ENCODE results near the gene ESF1.
"Not testable (repeated sequence)": the region's sequence is repeated elsewhere in the genome, so short reads cannot be mapped to it uniquely, and the experiment has no call there.

The ESF1 gene

DNA sequence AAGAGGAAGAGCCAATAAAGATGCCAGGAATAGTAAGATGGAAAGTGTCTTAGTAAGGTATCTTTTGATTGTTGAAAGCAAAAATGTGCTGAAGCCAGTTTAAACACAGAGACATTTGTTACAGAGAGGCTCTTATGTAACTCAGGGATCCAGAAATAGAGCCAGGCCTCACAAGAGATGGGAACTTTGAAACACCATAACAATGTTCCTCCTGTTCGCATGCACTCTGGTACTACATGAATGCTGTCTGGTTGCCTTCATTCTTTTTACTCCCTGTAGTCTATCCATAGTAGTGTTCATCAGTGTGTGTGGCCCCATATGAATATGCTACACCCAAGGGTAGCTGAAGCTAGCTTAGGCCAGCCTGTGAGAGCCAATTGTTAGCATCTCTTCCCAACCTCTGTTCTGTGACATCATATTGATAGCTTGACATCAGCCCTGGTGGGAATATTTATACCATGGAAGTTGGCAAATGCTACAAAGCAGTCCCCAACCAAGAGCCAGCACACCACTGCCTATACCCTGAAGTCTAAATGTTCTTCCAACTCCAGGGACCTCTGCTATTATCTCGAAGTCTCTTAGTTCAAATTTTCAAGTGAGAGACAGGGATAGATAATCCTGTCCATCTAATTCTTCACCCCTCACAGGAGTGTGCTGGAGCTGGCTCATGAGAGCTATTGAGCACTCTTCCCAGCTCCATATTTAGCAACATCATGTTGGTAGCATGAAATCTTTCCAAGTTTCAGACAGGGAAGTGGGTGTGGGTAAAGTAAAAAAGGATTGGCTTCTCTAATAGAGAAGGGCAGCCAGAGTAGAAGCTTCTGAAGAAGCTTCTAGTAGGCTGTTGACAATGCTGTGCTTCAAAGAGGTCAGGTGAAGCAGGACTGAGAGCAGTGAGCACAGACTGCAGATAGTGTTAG lies 7.1 kb upstream of the ESF1 start:
- FAIRE-seq (no peak), DNase-seq (ENCODE audit: insufficient read length, low spot score) (no peak)

DNA sequence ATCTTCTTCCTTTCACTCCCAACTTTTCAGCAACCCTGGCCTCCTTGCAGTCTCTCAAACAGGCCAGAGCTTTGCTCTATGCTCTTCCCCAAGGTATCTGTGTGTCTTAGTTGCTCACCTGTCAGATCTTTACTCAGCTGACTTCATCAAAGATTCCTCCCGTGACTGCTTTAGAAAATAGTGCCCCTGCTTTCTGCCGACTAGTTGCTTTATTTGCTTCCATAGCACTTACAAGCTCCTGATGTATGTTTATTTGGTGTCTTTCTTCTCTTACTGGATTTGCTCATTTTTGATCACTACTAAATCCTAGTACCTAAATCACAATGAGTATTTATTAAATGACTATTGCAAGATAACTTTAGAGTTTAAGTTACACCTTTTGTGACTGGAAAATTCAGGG lies 6.0 kb upstream of the ESF1 start:
- DNase-seq (ENCODE audit: insufficient read length, low spot score): no peak
- no peak for FAIRE-seq

DNA sequence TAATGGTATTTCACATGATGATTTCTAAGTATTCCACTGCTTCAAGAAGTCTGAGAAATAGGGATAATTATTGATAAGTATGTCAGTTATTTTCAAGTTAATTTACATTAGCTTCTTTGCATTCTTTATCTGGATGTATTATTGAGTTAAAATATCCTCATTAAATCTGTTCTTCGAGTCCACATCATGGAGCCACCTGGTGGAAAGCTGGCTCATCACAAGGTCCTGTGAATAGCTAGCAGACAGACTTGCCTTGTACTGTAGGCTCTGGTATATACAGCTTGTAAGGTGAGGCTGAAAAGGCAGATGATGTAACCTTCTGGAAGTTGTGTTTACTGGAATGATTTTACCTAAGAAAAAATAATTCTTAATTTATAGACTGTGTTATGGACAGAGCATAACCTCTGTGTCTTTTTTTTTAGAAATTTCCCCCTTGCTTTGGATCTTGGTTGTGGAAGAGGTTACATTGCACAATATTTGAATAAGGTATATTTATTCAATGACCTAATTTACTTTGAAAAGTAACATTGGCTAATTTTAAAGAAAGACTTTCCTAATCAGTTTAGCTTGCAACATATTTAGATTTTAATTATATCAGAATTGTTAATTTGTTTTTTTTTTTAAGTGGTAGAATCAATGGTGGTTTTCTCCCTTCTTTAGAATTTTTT lies 3.6 kb upstream of the ESF1 start:
- DNase-seq (ENCODE audit: insufficient read length, low spot score): peak; percentile 42
- FAIRE-seq: no peak

DNA sequence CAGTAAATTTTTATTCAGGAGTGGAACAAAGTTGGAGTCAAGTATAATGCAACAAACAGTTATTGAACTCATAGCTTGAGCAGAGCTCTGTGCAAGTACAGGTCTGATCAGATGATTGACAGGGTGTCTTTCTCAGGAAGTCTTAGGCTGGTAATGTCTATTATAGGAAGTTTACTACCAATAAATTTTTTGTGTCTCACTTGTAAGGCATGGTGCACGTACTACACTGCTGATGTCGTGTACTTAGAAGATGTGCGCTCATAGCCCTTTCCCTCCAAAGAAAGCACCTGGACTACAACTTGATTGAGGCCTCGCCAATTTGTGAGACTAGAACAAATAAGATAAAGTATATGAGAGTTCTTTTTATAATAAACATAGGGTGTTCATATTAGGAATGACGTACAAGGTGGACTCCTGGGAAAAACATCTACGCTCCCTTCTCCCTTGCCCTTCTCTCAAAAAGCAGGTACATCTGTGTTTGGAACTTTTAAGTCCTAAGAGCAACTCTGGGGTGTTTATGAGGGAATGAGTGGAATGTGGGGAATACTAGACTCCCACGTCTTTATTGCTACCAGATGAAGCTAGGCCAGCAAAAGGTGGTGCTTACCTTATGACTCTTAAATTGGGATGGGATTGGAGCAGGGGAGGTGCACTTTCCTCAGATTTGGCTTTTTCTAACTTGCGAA lies 1.6 kb upstream of the ESF1 start:
- DNase-seq (ENCODE audit: insufficient read length, low spot score) (no peak), FAIRE-seq (no peak)

DNA sequence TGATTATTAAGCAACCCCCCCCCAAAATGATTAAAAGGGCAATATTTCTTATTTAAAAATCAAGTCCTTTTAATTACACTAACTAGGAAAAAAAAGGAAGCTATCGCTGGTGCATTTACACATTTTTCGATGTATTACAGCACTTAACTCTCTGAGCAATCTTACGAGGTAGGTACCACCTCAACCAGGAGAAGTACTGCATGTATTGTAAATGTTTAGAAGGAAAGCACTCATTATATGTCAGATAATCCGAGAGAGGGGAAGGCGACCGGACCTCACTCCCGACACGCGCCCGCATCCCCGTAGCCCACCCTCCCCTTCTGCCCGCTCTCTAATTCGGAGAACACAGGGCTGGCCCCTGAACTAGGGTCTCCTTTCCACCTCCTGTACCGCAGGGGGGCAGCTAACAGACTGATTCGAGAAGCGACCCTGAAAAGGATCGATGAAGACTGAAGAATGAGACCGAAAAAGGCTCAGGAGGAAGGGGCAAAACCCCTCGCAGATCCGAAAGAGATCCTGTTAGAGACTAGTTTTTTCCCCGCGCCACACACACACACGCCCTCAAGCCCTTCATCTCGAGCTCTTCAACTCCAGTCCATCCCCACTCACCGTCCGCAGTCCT lies 337 bp downstream of the ESF1 start:
- FAIRE-seq (no peak), DNase-seq (ENCODE audit: insufficient read length, low spot score) (peak; percentile 4)

DNA sequence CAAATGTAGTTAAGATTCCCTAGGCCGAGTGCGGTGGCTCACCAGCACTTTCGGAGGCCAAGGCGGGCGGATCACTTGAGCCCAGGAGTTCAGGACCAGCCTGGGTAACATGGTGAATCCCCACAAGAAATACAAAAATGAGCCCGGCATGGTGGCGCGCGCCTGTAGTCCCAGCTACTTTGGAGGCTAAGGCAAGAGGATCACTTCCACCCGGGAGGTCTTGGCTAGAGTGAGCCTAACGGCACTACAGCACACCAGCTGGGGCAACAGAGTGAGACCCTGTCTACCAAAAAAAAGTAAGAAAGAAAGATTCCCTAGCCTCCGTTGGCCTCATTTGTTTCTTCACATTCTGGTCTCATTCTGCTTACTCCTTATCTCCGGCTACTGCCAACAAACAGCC lies 1.2 kb downstream of the ESF1 start:
- DNase-seq (ENCODE audit: insufficient read length, low spot score) (no peak), FAIRE-seq (no peak)

DNA sequence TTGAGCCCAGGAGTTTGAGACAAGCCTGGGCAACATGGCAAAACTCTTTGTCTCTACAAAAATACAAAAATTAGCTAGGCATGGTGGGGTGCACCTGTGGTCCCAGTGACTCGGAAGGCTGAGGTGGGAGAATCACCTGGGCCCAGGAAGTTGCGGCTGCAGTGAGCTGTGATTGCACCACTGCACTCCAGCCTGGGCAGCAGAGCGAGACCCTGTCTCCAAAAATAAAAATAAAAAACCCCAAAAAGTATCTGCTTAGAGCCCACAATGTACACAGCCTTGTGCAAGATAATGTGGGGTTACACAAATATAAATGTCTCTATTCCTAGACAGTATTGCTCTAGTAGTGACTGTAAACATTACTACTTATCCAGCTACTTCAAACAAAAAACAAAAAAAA lies 5.9 kb downstream of the ESF1 start:
- DNase-seq (ENCODE audit: insufficient read length, low spot score) (no peak), FAIRE-seq (no peak)

DNA sequence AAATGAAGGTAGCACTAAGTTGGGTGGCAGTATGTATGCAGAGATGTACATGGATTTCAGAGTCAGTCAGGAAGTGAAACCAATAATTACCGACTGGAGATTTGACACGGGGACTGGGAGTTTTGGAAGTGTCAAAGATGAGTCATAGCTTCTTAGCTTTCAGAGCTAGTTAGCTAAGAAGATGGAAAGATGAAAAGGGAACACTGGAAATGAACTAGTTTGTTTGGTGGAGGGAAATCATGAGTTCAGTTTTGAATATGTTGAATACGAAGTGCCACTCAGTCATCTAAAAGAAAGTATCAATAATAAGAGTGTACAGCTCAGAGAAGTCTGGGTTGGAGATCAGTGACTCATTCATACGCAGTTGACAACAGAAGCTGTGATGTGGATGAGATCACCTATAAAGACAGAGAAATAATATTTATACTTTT lies 7.5 kb downstream of the ESF1 start:
- DNase-seq (ENCODE audit: insufficient read length, low spot score): no peak
- no peak for FAIRE-seq

DNA sequence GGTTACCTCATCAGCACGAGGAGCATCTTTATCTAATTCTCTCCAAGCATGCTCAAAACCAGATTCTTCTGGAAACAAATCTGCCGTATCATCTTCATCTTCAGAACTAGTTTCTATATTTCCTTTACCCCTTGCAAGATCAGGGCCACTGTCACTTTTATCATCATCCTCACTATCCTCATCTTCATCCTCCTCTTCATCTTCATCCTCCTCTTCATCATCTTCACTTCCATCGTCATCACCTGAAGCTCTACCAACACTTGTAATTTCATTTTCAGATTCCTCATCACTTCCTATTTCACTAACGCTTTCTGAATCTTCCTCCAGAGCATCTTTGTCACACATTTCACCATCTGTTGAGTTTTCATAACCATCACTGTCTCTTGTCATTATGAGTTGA lies 8.9 kb downstream of the ESF1 start:
- FAIRE-seq: no peak
- no peak for DNase-seq (ENCODE audit: insufficient read length, low spot score)

DNA sequence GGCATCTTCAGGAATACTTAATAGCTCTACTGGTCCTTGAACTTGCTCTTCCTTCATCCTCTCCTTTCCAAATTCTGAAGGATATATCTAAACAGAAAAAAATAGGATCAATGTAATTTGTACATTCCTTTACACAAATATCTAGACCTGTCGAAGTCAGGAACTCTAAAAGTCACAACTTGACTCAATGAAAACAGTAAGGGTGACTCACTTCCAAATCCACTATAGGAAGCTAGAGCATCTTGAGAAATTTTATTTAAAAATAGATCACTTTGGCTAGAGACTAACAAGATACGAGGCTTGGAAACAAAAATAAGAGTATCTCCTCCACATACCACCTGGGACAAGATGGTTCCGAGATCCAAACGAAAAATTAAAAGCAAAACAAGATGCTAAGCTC lies 12.2 kb downstream of the ESF1 start:
- FAIRE-seq (no peak), DNase-seq (ENCODE audit: insufficient read length, low spot score) (no peak)

DNA sequence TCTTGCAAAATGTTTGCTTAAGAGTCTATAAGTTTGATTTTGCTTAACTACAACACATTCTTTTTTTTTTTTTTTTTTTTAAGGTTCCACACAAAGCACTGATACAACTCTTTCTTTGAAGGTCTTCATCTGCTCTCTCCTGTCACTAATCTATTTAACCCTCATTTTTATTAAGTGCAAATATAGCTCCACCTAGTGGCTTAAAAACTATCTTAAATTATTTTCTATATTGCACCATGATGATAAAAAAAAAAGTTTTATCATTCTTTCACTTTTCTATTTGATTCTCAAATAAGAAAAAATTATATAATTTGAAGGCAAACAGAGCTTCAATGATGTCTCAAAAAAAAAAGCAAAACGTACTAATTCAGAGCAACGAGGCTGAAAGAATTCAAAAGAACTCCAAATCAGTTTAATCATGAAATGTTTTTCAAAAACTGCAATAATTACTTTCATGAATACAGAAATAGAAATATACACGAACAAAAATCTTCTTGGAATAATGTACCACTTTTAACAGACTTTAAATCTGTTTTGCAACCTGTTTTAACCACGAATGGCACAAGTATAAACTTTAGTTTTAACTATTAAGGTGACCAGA lies 12.8 kb downstream of the ESF1 start:
- DNase-seq (ENCODE audit: insufficient read length, low spot score): peak; percentile 27
- no peak for FAIRE-seq

DNA sequence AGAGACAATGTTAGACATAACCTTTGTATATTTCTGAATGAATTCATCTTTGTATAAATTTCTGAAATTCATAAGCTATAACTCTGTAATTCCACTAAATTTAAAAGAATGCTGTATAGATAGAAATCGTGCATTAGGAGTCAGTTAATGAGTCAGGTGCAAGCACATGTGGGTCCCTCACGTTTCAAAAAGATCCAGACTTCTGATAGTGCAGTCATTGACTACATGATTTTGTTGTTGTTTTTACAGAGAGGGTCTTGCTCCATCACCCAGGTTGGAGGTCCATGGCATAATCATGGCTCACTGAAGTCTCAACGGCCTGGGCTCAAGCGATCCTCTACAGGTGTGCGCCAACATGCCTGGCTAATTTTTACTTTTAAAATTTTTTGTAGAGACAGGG lies 14.6 kb downstream of the ESF1 start:
- no peak for FAIRE-seq

DNA sequence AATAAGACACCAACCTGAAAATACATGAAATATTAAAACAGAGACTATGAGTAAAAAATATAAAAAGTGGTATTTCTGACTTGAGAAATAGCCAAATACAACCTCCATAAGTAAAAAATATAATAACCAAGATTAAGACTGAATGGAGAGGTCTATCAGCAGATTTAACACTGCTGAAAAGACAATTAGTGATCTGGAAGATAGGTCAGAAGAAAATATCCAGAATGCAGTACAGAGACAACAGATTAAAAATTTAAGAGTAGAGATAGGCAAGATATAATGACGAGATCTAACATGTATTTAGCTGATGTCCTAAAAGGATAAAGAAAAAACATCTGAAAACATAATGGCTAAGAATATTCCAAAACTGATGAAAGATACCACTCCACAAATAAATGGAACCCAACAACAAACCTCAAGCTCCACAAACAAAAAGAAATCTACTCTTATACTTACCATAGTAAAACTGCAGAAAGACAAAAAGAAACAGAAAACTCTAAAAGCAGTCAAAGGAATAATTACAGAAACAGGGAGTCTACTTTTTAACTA lies 18.8 kb downstream of the ESF1 start:
- no peak for FAIRE-seq
- no peak for DNase-seq (ENCODE audit: insufficient read length, low spot score)

More for the DNA sequence above, 14.6 kb downstream of the ESF1 start:
- no peak for DNase-seq (ENCODE audit: insufficient read length, low spot score)

DNA sequence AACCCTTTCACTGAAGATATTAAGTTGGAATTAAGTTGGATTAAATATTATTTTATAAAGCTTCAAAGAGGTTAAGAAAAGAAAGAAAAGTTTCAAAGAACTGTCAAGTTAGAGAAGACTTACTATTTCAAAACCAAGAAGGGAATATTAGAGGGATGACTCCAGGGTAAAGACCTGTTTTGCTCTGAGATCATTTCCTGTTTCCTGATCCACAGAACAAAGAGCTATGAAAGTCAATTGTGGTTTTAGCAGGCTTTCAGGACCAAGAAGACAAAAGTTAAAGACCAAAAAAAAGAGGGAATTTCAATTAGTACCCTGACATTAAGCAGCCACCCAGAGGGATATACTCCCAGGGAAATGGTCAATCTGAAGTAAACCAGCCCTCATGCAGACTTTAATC lies 19.4 kb downstream of the ESF1 start:
- FAIRE-seq: no peak

DNA sequence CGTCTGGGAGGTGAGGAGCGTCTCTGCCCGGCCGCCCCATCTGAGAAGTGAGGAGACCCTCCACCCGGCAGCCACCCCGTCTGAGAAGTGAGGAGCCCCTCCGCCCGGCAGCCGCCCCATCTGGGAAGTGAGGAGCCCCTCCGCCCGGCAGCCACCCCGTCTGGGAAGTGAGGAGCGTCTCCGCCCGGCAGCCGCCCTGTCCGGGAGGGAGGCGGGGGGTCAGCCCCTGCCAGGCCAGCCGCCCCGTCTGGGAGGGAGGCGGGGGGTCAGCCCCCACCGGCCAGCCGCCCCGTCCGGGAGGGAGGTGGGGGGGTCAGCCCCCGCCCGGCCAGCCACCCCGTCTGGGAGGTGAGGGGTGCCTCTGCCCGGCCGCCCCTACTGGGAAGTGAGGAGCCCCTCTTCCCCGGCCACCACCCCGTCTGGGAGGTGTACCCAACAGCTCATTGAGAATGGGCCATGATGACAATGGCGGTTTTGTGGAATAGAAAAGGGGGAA lies 24.2 kb downstream of the ESF1 start:
- DNase-seq (ENCODE audit: insufficient read length, low spot score); FAIRE-seq: not testable (repeated sequence)

More for the DNA sequence above, 19.4 kb downstream of the ESF1 start:
- DNase-seq (ENCODE audit: insufficient read length, low spot score): no peak

DNA sequence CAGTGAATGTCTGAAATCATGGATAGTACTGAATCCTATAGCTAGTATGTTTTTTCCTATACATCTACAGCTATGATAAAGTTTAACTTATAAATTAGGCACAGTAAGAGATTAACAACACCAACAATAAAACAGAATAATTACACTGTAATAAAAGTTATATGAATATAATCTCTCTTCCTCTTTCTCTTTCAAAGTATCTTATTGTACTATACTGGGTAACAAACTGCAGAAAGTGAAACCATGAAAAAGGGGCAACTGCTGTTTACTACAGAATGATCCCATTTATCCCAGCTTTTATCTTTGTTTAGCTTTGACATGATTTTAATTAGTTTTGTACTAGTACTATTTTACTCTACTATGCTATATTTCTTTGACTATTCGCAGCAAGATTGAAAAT lies 25.8 kb downstream of the ESF1 start:
- DNase-seq (ENCODE audit: insufficient read length, low spot score) (no peak), FAIRE-seq (no peak)

DNA sequence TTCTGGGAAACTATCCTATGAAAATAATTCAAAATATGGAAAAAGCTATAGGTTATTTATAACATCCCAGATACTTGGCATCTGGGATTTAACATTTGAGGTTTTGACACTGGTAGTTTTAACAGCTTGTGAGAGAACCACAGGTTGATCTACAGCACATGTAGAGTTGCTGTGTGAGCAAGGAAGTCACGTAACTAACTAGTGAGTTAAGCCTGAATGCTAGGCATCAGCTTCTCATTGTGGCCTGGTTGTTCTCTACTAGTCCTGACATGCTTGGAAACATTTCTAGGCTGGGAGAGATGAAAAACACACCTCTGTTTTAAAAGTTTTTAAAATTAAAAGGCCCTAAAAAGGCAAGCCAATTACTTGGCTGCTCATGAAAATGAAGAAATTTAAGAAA lies 28.2 kb downstream of the ESF1 start:
- FAIRE-seq (no peak), DNase-seq (ENCODE audit: insufficient read length, low spot score) (no peak)

DNA sequence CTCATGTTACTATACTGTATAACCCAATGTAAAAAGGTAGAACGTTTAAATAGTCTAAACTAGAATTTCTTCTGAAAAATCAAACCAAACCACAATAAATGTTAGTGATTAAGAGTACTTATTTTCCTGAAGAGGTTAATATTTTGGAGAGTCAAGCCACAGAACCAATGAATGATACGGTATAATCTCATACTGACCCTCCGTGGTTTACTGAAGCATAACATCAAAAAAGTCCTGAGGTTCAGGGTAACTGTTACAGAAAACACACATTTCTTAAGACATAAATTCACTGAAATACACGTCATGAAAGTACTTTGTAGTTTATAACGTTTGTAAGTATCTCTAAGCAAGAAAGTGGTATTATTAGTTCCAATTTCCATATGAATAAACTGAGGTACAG lies 28.9 kb downstream of the ESF1 start:
- no peak for FAIRE-seq
- DNase-seq (ENCODE audit: insufficient read length, low spot score): no peak

DNA sequence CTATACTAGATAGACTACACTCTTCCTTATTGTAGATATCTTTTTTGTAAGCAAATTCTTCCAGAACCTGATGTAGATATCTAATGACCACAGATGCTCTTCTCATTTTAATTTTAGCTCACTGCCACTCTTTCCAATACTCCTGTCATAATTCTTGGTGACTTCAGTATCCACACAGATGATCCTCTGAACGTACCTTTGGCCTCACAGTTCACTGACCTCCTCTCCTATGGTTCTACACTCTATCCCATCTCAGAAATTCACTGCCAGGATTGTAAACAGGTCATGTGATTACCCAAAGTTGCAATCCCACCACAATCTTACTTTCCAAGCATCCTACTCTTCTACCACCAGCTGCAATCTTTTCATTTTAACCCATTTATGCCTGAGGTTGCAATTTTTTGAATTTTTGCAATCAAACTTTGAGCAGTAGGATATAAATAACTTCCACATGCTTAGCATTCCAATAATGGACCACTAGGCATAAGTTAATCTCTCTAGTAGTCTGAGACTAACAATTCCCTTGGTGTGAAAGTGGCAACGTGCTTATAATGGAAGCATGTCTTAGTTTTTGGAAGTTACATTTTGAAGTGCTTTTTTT lies 31.2 kb downstream of the ESF1 start:
- FAIRE-seq (no peak), DNase-seq (ENCODE audit: insufficient read length, low spot score) (no peak)

DNA sequence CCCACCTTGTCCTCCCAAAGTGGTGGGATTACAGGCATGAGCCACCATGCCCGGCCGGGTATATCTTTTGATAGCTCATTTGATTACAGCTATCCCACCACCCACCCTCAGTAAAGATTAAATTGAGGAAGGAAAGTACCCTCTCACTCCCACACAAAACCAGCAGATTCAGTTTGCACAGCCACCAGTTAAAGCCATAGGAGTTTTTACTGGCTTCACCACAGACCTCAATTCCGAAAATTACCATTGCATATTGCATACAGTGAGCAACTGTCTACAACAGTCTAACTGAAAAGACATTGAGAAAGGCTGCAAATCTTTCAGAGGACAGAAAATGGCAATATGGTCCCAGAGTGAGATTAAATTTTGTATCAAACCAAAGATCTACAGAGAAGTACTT lies 34.9 kb downstream of the ESF1 start:
- no peak for DNase-seq (ENCODE audit: insufficient read length, low spot score)
- FAIRE-seq: no peak
